Stimulated activated CD8-positive, alpha-beta memory T cell treated with anti-CD3 and anti-CD28 coated beads, Interleukin-4, amount 100 ng/mL, for 24 hours (primary cell): ENCODE results near the gene SLC26A4.

Source experiments
- DNase-seq: peaks from one replicate; pipeline ENCODE4 v3.0.0-alpha.2; 2020; ENCODE audit warnings: low read depth

The SLC26A4 gene

DNA sequence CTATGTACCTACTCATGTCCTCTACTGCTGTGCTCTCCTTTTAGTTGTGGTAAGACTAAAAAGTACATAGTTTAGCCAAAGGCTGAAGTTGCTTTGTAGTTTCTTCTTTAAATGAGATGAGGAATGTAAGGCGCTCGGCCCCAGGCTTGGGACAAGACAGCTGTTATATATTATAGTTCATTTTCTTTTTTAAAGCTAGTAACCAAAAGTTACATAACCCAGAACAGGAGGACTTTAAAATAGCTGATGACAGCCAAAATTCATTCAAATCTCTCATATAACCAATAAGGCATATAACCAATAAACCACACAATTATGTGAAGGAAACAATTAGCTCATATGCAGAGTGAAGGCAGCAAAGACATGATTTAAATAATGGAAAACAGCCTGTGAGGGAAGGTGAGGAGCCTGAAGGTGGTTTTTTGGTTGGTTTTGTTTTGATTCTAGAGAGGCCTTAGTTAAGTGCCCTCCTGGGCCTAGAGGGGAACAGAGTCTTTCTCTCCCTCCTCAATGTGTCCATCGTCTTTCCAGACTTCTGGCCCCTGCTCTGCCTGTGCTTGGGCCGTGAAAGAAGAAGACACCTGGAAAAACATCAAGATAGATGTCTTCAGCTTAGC is 35.8 kb downstream of the SLC26A4 start:
- DNase-seq, result no peak

DNA sequence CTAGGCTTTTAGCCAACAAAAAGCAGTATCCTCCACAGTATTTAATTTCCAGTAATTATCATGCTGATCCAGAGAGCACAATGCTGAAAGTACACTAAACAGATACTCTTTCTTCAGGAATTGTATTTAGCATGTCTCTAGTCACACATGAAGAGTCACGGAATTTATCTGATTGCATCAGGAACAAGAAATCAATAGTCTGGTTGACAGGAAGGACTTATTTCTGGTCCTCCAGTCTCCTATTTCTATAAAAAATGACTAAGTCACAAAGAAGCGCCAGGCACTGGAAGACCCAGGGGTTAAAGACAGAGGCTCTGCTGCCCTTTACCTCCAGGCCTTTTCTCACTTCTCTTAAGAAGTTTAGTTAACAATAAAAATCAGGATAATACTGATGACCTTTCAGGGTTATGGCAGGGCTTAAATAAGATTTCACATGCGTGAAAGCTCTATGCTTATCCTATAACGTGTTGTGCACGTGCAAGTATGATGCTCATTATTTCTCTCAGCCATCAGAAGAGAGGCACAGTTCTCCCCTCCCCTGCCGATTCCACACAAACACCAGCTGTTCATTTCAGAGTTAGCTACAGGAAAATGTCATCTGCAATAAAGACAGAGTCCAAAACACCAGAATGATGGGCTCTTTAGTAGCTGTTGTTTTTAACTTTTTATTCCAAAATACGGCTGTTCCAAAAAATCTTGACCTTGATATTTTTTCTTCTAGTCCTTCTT is 36.9 kb downstream of the SLC26A4 start:
- DNase-seq, result no peak

DNA sequence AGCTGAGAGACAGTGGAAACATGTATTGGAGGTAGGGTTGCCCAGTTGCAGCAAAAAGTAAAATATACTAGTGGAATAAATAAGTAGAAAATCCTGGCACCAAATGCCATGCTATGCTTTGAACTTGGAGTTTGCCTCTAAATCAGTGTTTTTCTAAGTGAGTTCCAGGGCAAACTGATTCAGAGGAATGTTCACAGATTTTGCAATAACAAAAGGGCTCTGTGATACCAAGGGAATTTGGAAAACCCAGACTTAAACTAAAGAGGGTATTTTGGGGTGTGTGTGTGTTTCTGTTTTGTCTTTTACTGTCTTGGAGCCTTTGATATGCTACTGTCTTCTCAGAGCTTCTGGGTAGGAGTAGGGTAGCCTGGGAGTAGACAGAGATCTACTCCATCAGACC is 39.9 kb downstream of the SLC26A4 start:
- DNase-seq, result no peak

DNA sequence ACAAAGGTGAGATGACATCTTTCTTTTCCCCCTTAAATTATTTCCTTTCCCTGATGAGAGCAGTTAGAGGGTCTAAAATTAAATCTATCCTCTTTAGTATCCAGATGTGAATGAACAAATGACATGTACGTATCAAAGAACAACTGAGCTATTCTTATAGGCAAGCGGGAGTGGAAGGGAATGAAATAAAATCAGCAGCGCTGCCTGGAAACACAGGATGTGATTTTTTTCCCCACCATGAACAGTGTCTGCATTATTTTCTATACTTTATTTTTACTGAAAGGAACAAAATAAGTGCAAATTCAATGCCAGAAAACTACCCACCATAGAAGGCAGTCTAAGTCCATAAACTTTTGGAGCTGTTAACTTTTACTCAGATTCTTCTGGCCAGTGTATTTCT is 40.6 kb downstream of the SLC26A4 start:
- no peak for DNase-seq

DNA sequence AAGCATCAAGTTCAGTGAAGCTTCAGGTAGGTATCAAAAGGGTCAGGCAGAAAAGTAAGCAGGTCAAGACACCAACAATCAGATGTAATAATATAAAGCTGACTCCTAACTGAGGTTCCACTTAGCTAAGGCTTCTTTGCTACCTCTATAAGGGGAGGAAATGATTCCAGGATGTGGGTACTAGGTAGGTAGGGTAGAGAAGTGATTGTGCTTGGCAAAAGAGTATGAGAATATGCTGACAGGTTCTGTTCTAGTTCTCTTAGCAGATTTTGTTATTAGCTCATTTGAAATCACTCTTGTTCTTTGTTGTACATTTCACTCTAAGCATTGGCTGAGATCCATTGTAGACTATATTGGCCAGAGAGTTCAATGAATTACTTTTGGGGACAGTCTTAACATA is 42.6 kb downstream of the SLC26A4 start:
- DNase-seq, result no peak

DNA sequence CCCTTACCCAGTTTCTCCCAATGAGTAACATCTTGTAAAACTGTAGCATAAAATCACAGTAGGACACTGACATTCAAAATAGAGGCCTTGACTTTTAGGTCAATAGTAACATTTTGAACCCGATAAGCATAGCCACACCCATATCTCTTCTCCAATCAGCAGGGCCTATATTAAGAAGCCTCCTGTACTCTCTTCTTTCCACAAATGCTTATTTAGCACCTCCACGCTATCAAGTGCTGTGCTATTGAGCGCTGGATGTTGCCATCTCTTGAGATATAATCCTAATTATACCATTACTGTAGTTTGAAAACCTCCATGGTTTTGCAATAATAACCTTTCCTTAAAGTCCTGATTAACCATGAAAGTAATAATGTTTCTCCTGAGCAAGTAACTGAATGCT is 43.2 kb downstream of the SLC26A4 start:
- no peak for DNase-seq

DNA sequence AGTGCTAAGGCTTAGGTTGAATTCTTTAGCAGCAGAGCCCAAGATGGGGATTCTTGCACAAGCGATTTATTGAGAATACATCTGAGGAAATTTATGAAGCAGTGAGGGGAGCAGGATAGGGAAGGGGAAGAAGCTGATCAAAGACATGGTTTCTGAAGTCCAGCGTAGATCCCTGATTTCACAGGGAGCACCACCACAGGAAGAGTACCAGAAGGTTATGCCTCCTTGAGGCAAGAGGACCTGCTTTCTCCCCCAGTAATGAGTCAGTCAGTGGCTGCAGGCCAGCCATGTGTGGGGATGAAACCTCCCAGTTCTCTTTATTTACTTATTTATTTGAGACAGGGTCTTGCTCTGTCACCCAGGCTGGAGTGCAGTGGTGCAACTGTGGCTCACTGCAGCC is 48.3 kb downstream of the SLC26A4 start:
- no peak for DNase-seq

DNA sequence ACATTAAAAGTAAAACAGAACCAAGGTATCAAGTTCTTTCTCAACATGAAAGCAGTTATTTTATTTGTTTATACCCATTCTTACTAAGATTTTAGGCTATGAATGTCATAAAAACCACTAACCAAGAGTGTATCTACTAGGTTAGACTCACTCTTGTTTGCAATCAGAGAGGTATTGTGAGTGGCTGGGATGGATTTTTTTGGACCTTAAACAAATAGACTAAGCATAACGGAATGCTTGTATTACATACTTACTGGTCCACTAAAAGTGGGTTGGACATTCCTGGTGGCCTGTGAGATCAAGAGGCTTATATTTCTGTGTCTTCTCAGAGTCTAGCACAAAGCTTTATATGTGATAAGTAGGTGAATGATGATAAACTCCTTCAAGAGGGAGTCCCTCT is 50.7 kb downstream of the SLC26A4 start:
- no peak for DNase-seq

DNA sequence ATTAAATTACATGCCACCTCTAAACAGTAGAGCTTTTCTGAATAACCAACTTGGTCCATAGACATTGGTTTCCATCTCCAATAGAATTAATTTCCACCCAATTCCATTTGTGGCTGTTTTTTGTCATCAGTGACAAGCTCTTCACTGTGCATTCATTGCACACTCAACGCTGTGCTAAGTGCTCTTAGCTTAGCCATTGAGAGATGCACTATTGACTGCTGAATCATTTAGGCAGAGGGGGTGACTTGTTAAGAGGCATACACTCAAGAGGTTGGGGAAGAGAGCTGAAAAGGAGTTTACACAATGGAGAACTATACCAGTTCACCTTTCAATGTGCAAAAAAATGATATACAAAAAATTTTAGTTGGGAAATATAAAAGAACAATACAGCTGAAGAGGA is 51.4 kb downstream of the SLC26A4 start:
- DNase-seq, result no peak

DNA sequence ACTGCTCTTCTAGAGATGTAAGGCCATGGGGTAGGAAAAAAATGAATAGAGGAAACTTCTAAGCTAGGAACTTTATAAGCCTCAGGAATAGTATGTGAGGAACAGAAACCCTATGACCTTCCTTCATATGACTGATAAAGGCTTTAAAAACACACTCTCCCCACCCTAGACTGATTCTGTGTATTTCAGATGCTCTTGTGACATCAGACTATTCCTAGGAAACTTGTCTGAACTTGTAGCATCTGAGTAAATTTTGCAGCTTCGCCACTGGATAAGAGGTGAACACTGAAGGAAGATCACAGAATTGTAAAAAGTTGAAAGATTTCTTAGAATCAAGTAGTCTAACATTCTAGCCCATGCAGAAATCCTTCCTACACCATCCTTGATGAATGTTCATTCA is 52.3 kb downstream of the SLC26A4 start:
- DNase-seq, result no peak

DNA sequence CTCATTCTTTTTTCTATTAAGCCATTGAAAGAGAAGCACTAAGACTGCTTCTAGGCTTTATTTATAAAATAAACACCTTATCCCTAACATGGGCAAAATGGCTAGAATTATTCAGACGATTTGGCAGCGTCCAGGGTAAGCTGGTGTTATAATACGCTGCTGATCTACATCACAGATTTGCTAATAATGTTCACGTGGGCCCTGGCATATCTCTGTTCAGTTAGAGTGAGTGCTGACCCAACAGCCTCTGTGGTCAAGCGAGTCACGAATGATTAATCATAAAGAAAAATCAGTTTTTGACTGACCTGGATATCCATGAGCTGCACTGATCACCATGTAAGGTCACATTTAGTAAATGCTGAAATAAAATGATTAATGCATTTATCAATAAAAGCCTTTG is 54.9 kb downstream of the SLC26A4 start:
- DNase-seq, result no peak

DNA sequence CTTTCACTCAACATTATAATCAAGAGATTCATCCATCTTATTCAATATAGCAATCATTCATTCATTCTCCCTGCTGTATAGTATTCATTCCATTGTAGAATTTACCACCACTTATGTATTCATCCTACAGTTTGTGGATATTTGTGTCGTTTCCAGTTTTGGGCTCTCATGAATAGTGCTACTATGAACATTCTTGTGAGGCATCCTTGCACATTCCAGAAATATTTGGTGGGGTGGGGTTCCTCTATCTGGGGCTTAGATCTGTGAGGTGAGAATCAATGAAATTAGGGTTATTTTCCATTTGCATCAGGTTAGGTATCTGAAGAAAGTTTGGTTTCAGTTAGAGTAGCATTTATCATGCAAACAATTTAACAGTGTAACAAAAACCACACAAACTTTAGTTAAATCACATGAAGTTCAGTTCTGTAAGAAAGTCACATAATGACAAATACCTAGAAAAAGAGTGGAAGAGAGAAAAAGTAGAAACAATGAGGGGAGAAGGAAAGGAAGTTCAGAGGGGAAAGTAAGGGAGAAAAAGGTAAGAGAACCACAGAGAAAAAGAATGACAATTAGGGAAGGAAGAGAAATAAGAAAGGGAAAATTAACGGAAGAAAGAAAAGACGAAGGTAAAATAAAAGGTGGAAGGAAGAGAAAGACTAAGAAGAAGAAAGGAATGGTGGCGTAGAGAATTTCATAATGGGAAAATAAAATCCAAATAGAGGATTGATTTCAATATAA is 58.0 kb downstream of the SLC26A4 start:
- DNase-seq, result no peak

DNA sequence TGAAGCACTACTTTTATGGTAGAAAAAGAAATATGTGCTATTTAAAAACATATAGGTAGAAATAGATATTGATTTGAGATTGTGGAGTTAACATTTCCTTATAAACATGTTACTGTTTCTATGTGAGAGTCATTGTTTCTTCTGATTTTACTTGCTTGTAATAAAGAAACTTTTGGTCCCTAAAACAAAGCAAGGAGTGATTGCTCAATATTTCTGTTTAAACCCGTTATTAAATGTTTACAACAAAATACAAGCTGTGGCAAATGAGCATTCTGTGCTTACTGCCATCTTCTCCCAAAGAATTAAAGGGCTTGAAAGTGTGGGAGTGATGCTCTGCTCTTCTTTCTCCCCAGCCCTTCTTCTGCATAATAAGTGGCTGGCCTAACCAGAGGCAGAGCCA is 60.7 kb downstream of the SLC26A4 start:
- no peak for DNase-seq

DNA sequence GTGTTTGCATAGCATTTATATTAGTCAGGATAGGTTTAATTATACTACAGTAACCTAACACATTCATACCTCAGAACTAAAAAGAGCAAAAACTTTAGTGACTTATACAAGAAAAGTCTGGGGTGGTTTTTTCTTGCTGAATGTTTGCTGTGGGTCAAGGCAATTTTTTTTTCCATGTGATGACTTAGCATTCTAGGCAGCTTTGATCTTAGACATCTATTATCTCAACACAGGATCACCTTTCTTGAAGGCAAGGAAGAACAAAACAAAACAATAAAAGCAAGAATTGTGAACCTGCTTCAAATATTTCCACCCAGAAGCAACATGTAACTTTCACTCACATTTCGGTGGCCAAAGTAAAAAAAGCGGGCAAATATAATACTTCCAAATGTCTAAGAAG is 62.6 kb downstream of the SLC26A4 start:
- DNase-seq, result no peak

DNA sequence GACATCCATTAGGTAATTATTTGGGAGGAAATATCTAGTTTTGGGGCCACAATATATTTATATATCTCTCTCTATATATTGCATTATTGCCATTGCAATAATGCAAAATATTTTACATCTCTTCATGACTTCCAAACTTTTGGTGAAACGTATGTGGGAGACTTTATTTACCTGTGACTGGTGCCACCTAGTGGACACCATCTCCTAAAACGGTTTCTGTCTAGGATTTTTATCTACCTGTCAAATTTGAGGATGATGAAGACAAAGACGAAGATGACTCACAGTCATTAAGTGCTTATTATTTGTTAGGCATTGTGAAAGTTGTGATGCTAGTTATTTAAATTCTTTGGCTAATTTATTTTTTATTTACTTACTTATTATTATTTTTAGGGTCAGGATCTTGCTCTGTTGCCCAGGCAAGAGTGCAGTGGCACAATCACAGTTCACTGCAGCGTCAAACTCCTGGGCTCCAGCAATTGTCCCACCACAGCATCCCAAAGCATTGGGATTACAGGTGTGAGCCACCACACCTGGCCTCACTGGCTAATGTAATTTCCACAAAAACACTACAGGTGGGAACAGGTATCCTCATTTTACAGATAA is 64.6 kb downstream of the SLC26A4 start:
- DNase-seq, result peak; percentile 5

DNA sequence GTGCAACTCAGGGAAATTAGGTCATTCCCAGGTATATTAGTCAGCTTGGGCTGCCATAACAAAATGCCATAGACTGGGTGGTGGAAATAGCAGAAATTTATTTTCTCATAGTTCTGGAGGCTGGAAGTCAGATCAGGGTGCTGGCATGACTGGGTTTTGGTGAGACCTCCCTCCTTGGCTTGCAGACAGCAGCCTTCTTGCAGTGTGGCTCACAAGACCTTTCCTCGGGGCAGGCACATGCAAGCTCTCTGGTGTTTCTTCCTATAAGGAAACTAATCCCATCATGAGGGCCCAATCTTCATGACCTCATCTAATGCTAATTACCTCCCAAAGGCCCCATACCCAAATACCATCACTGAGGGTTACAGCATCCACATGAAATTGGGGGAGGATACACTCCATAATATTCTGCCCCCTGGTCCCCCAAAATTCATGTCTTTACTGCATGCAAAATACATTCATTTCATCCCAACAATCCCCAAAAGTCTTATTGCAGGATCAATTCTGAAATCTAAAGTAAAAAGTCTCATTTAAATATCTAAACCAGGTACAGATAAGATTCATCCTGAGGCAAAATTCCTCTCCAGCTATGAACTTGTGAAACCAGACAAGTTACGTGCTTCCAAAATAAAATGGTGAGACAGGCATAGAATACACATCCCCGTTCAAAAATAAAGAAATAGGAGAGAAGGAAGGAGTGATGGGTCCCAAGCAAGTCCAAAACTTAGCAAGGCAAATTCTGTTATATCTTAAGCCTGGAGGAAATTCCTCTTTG is 65.9 kb downstream of the SLC26A4 start:
- no peak for DNase-seq

DNA sequence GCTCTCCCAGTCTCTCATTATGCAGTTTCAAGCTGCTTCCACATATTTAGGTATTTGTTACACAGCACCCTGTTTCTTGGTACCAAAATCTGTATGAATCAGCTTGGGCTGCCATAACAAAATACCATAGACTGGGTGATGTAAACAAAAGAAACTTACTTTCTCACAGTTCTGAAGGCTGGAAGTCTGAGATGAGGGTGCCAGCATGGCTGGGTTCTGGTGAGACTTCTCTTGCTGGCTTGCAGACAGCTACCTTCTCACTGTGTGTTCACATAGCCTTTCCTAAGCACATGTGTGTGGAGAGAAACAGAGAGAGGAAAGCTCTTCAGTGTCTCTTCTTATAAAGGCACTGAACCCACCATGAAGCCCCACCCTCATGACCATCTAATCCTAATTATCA is 67.6 kb downstream of the SLC26A4 start:
- no peak for DNase-seq

DNA sequence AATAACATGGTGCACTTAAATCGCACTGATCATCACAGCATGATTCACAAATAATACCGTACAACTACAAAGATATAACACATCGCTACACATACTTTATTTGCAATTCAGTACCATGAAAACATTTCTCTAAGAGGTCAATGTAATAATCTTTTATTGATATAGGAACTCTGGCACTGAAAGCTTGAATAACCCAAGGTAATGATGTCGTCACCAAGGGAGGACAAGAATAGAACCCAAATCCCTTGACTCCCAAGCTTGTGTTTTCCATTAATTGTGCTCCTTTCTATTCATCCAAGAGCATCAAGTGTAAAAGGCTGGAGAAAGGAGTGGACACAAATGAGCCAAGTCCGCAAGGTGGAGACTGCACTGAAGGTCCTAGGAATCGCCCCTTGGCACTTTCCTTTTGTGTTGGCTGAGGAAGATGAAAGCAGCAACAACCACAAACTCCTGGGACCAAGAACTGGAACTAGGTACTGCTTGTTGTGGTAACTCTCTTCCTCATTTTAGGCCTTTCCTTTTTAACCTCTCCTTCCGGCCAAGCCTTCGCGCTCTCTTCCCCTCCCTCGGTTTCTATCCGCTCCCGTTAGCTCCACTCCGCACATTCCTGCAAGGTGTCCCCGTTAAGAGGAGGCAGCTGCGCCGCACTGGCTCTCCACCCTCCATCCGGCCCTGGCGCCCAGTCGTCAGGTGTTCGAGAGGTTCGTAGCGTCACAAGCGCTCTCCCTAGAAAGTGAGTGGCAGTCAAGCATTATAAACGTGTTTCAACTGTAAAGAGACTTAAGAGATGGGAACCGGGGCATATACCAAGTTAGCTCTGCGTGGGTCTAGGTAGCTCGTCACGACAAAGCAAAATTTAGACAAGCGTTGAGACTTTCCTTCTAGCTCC is 82.3 kb downstream of the SLC26A4 start:
- DNase-seq, result no peak

DNA sequence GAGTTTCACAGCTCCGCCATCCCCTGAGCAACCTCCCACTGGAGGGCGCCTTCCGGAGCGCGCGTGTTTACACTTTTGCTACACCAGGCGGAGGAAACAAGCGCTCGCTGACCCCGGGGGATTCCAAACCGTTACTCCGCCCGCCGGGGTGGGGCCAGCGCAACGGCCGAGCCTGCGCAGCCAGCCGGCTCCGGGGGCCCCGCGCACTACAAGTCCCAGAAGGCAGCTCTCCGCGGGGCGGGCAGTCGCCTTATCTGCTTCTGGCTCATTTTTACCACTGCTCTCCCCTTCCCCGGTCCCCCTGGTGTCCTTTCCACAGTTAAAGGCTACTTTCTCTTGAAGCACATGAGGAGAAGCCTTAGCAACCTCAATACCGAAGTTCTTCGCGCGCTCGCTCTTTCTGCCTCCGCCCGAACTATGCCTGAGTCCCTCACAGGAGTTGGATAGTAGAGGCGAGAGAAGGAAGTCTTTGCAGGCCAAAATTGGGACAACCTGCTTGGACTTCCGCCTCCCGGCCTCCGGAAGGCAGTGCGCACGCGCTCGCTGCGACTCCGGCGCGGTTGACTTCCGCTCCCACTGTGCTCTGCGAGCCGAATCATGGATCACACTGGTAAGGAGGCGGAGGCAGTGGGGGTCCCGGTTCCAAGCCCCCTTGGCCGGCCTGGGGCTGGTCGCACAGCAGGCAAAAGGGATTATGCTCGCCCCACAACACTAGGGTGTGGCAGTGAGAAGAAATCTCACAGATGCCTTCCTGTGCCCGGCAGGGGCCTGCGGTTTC is 83.1 kb downstream of the SLC26A4 start, which contains the start of gene CBLL1:
TSS of gene CBLL1 (plus strand) at position 576 of the 778 bp plus-strand sequence. CDS start at position 598, 22 bp downstream.
- DNase-seq, result peak; percentile 98

DNA sequence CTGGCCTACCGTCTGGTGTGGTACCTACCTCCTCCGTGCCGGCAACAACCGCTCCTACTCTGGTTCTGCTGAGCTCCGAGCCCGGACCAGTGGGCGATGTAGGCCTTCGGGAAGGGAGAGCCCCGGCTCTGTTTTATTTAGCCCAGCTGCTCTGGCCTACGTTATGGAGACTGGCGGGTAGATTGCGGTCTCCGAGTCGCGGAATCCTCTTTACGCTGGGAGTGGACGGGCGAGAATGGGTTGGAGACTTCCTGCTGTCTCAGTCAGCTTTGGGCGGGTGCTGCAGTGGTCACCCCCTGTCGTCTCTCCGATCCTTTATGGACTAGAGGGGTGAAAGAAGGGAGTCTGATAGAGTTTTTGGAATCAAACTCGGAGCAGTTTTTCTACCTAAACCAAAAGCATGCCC is 83.7 kb downstream of the SLC26A4 start:
- DNase-seq, result no peak
